OCI-LY1 (cell line): ENCODE data around the gene RASGRF1.
A peak's percentile ranks its signal among the peaks of the same experiment; 100 is the strongest.

Experiments used
- H2AFZ ChIP-seq: fragments of 200-600 bp; sonication (generic), shearing (Covaris generic); 2 replicates; pipeline ENCODE4 v1.6.0; 2014; ENCODE audit warnings: antibody characterized with exemption, mild to moderate bottlenecking, low read length
- H3F3A ChIP-seq: fragments of 200-600 bp; sonication (generic), shearing (Covaris generic); 2 replicates; pipeline ENCODE4 v1.6.0; 2014; ENCODE audit warnings: mild to moderate bottlenecking, antibody characterized with exemption, low read length, moderate library complexity; ENCODE audit not compliant: insufficient read depth
- H3K27ac ChIP-seq: fragments of 200-600 bp; sonication (generic); 2 replicates; pipeline ENCODE4 v1.5.1; 2014; ENCODE audit warnings: low read length, mixed run types, mild to moderate bottlenecking, low read depth; ENCODE audit not compliant: poor library complexity, severe bottlenecking
- H3K27me3 ChIP-seq: fragments of 200-600 bp; sonication (generic); 2 replicates; pipeline ENCODE4 v1.6.0; 2014; ENCODE audit warnings: antibody characterized with exemption, mild to moderate bottlenecking, low read length, moderate library complexity; ENCODE audit not compliant: insufficient read depth
- H3K36me3 ChIP-seq: fragments of 200-600 bp; sonication (generic); 2 replicates; pipeline ENCODE4 v1.6.1; 2014; ENCODE audit warnings: mild to moderate bottlenecking, antibody characterized with exemption, low read length, moderate library complexity, mixed read lengths; ENCODE audit not compliant: insufficient read depth
- H3K4me1 ChIP-seq: fragments of 200-600 bp; sonication (generic); 2 replicates; pipeline ENCODE4 v1.5.1; 2014; ENCODE audit warnings: mild to moderate bottlenecking, low read length, moderate library complexity; ENCODE audit not compliant: insufficient read depth, severe bottlenecking
- H3K4me2 ChIP-seq: fragments of 200-600 bp; sonication (generic), shearing (Covaris generic); 2 replicates; pipeline ENCODE4 v1.6.1; 2014; ENCODE audit warnings: low read length
- H3K4me3 ChIP-seq: fragments of 200-600 bp; sonication (generic); 2 replicates; pipeline ENCODE4 v1.5.1; 2014; ENCODE audit warnings: low read length, low read depth, mild to moderate bottlenecking, mixed read lengths; ENCODE audit not compliant: poor library complexity, severe bottlenecking
- H3K79me2 ChIP-seq: fragments of 200-600 bp; shearing (Covaris generic); 2 replicates; pipeline ENCODE4 v1.6.1; 2016; ENCODE audit warnings: mixed run types, low read length, mixed read lengths; ENCODE audit not compliant: insufficient read depth
- H3K9ac ChIP-seq: fragments of 200-600 bp; sonication (generic), shearing (Covaris generic); 2 replicates; pipeline ENCODE4 v1.6.1; 2014; ENCODE audit warnings: mild to moderate bottlenecking, low read length, mixed read lengths
- H3K9me2 ChIP-seq: fragments of 200-600 bp; sonication (generic), shearing (Covaris generic); 2 replicates; pipeline ENCODE4 v1.6.1; 2014; ENCODE audit warnings: low read depth, mild to moderate bottlenecking, low read length, mixed read lengths
- H3K9me3 ChIP-seq: fragments of 200-600 bp; shearing (Covaris generic); 2 replicates; pipeline ENCODE4 v1.6.1; 2014; ENCODE audit warnings: low read length, mixed read lengths
- H4K20me1 ChIP-seq: fragments of 200-600 bp; sonication (generic), shearing (Covaris generic); 2 replicates; pipeline ENCODE4 v1.6.0; 2016; ENCODE audit warnings: mild to moderate bottlenecking, low read length; ENCODE audit not compliant: insufficient read depth
- EZH2 ChIP-seq: fragments of 200-600 bp; sonication (generic), shearing (Covaris generic); IDR thresholded peaks from 2 replicates; pipeline ENCODE4 v1.8.0; 2017; ENCODE audit warnings: borderline replicate concordance, mixed run types, mild to moderate bottlenecking, antibody characterized with exemption, low read length, moderate library complexity, mixed read lengths
- TF ChIP-seq, protein P1 (sequence below): fragments of 200-600 bp; sonication (generic), shearing (Covaris generic); IDR thresholded peaks from 2 replicates; pipeline ENCODE4 v1.5.1; 2017; ENCODE audit warnings: mild to moderate bottlenecking, antibody characterized with exemption, low read length, moderate library complexity, mixed read lengths

The RASGRF1 gene

DNA sequence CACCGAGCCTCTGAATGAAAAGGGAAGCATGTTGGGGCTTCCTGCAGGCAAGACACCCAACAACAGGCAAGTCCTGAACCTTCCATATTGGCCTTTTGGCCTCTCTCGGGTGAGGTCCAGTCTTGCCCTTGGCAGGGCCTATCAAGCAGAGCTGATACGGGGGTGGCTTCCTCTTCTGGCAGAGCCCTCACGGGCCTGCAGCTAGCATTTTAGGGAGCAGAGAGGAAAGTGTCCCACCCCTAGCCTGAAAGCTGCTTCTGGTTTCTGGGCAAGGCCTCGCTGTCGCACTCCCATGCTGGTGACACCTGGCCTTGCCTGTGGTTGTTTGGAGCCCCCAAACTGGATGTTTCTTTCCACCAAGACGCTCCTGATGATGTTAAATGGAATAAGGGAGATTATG is 113.9 kb downstream of the RASGRF1 start:
- Histone ChIP-seq H3K4me2 (peak overlapping the region; percentile 61; the same call in 1 of the 2 replicates), H3K27ac (peak overlapping the region; percentile 85)

DNA sequence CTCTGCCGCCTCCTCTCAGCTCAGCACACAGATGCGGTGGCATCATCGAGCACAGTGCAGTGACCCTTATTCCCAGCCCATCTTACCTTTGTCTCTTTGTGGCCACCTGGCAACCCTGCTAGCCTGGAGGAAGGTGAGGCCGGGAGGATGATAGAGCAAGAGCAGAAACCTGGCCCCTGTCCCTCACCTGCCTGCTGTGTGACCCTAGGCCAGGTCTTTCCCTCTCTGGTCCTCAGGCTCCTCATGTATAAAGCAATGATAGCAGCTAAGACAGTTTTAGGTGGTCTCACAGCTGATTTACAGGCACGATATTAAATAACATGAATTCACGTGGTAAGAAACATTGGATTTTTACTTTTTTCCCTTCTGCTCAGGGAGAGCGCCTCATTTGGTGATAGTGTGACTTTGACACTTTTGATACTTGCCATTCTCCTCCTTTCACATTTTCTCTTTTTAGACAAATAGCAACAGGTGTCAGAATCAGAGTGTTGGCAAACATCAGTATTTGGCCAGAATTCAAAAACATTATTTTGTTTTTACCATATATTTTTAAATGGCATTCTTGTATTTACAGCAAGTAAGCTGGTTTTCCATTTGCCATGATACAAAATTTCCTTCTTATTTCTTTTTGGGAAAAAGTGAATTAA is 116.2 kb downstream of the RASGRF1 start:
- H3K4me1 ChIP-seq: peaks cover 31% of the 10 kb centered on the region
- H3K4me3 ChIP-seq: no peak overlapping the region
- no peaks in the 10 kb centered on the region for H3K79me2 ChIP-seq
- no peak overlapping the region for H3K9ac ChIP-seq
- TF ChIP-seq EZH2: no peak
- TF ChIP-seq, protein P1, sequence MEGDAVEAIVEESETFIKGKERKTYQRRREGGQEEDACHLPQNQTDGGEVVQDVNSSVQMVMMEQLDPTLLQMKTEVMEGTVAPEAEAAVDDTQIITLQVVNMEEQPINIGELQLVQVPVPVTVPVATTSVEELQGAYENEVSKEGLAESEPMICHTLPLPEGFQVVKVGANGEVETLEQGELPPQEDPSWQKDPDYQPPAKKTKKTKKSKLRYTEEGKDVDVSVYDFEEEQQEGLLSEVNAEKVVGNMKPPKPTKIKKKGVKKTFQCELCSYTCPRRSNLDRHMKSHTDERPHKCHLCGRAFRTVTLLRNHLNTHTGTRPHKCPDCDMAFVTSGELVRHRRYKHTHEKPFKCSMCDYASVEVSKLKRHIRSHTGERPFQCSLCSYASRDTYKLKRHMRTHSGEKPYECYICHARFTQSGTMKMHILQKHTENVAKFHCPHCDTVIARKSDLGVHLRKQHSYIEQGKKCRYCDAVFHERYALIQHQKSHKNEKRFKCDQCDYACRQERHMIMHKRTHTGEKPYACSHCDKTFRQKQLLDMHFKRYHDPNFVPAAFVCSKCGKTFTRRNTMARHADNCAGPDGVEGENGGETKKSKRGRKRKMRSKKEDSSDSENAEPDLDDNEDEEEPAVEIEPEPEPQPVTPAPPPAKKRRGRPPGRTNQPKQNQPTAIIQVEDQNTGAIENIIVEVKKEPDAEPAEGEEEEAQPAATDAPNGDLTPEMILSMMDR: no peak
- H3K9me3 ChIP-seq: no peaks in the 10 kb centered on the region
- H3F3A ChIP-seq: no peaks in the 10 kb centered on the region
- no peaks in the 10 kb centered on the region for H3K36me3 ChIP-seq
- no peak overlapping the region for H3K4me2 ChIP-seq
- no peak overlapping the region for H3K27ac ChIP-seq
- H3K9me2 ChIP-seq: no peaks in the 10 kb centered on the region
- H3K27me3 ChIP-seq: no peaks in the 10 kb centered on the region
- H4K20me1 ChIP-seq: no peaks in the 10 kb centered on the region
- no peak overlapping the region for H2AFZ ChIP-seq

More for the DNA sequence above, 113.9 kb downstream of the RASGRF1 start:
- peak overlapping the region; percentile 52; the same call in 1 of the 2 replicates for H3K9ac ChIP-seq
- H2AFZ ChIP-seq: no peak overlapping the region
- no peaks in the 10 kb centered on the region for H3F3A ChIP-seq
- no peak for TF ChIP-seq EZH2
- TF ChIP-seq, protein P1: no peak
- no peaks in the 10 kb centered on the region for H3K9me2 ChIP-seq
- H3K27me3 ChIP-seq: no peaks in the 10 kb centered on the region
- H3K9me3 ChIP-seq: no peaks in the 10 kb centered on the region
- no peaks in the 10 kb centered on the region for H3K79me2 ChIP-seq
- no peaks in the 10 kb centered on the region for H3K36me3 ChIP-seq
- H3K4me3 ChIP-seq: no peak overlapping the region
- no peaks in the 10 kb centered on the region for H4K20me1 ChIP-seq
- H3K4me1 ChIP-seq: peaks cover 46% of the 10 kb centered on the region

DNA sequence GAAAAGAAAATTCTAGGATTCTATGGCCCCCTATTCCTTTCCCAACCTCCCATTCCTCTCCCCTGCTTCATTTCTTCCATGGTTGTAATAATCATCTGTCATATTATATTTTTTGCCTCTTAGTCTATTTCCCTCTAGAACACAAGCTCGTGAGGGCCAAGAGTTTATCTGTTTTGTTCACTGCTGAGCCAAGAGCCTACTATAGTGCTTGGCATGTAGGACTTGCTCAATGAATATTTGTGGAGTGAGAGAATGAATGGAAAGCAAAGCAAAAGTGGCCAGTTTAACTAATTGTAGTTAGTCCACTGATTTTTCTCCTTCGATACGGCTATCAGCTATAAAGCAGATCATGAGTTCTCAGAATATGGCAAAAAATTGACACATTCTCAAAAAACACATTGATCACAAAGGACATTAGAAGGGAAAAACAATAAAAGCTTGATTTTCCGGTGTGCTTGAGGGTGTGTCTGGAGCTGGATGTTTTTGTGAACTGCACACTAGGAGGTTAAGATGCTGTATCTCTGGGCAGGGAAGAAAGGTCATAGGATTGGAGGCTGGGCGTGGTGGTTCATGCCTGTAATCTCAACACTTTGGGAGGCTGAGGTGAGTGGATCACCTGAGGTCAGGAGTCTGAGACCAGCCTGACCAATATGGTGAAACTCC is 120.8 kb downstream of the RASGRF1 start:
- Histone ChIP-seq H3K4me2 (no peak overlapping the region), H3K9me3 (no peaks in the 10 kb centered on the region), H3K27me3 (no peaks in the 10 kb centered on the region), H3K4me1 (no peaks in the 10 kb centered on the region), H3K4me3 (no peak overlapping the region), H3K36me3 (no peaks in the 10 kb centered on the region), H3F3A (no peaks in the 10 kb centered on the region), H3K27ac (no peak overlapping the region), H3K9me2 (no peaks in the 10 kb centered on the region), H3K79me2 (no peaks in the 10 kb centered on the region), H3K9ac (no peak overlapping the region), H4K20me1 (no peaks in the 10 kb centered on the region), H2AFZ (no peak overlapping the region)
- TF ChIP-seq, protein P1: no peak
- TF ChIP-seq EZH2: no peak
